GM21515 (cell line): ENCODE measurements around the gene NUDT19.
"Not testable (repeated sequence)": the region's sequence is repeated elsewhere in the genome, so short reads cannot be mapped to it uniquely, and the experiment has no call there.

ENCODE experiments used
- ATAC-seq: cut with Tn5 transposase; IDR thresholded peaks from one replicate; pipeline ENCODE4 v1.9.1; 2021; ENCODE audit not compliant: unreplicated experiment

Gene NUDT19

GRCh38 chr19:32708457-32708856 lies 16.8 kb downstream of the NUDT19 start:
- ATAC-seq, result no peak

- ATAC-seq, result no peak
Measured at GRCh38 chr19:32709032-32709431, 17.4 kb downstream of the NUDT19 start.

DNA sequence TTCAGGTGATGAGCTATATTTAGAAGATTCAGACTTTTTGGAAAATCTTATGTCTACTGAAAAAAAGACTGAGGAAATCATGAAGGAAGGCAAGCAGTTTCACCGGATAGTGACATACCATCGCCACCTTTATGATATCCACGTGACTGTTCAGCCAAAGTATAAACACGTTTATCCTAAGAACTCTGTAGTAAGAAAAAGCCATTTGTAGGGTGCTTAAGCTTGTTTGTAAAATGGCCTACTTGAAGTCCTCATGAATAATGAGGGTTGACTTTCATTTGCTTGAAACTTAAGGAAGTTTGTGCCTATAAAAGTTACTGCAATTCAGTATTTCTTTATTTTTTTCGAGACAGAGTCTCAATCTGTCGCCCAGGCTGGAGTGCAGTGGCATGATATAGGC lies 20.1 kb downstream of the NUDT19 start:
- ATAC-seq, result no peak

DNA sequence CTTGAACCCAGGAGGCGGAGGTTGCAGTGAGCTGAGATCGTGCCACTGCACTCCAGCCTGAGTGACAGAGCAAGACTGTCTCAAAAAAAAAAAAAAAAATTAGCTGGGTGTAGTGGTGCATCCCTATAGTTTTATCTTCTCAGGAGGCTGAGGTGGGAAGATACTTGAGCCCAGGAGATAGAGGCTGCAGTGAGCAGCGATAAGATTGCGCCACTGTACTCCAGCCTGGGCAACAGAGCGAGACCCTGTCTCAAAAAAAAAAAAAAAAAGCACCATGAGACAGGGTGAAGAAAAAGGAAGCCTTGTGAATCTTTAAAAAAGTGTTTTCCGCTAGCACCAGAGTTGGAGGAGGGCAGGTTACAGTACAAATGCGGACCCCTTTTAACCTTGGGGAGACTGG lies 24.6 kb downstream of the NUDT19 start:
- not testable (repeated sequence) for ATAC-seq

- no peak for ATAC-seq
Measured at GRCh38 chr19:32717496-32717895, 25.9 kb downstream of the NUDT19 start.

- ATAC-seq, result no peak
Measured at GRCh38 chr19:32718286-32718685, 26.7 kb downstream of the NUDT19 start.

DNA sequence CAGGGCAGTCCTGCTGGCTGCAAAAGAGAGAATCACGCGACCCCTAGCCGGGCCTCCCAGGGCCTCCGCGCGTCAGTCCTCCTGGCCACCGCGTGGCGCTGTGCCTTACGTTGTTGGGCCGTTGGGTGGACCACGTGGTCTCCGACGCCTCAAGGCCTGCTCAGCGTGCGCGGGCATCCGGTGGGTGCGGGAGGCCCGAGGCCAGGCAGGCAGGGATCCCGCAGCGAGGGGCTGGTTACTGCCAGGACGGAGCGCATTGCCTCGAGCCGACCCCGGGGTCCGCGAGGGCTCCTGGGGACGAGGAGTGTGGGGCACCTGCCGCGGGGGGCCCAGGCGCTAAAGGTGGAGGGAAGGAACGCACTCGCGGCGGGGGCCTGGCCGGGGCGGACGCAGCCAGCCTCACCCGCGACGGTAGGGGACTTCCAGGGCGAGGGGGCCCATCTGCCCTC lies 28.0 kb downstream of the NUDT19 start, which contains the start of gene TDRD12:
TDRD12 (plus strand) TSS at position 157 of the 449 bp plus-strand sequence. CDS start 306 bp downstream, outside the sequence.
- no peak for ATAC-seq

DNA sequence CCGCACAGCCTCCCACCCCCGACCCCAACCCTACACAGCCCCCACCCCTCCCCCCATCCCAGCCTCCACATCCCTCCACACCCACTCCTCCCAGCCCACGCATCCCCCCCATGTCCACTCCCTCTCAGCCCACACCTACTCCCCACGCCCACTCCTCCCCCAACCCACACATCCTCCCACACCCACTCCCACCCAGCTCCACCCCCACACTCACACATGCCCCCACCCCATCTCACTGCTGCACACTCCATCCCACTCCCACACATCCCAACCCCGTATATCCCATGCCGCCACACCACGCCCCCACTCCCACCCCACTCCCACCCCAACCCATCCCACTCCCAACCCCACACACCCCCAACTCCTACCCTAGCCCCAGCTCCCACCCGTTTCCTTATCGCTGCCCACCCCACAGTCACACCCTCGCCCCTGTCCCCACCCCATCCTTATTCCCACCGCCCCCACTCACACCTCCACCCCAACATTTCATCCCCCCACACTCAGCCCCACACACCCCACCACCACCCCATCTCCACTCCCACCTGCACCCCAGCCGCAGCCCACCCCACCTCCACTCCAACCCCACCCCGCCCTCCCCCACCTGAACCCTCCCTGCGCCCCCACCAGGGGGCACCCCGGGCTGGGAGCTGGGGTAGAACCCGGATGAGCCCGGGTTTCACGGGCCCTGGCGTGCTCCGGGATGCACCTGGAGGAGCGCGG lies 28.8 kb downstream of the NUDT19 start:
- no peak for ATAC-seq

GRCh38 chr19:32720936-32721250 lies 29.3 kb downstream of the NUDT19 start:
- no peak for ATAC-seq

DNA sequence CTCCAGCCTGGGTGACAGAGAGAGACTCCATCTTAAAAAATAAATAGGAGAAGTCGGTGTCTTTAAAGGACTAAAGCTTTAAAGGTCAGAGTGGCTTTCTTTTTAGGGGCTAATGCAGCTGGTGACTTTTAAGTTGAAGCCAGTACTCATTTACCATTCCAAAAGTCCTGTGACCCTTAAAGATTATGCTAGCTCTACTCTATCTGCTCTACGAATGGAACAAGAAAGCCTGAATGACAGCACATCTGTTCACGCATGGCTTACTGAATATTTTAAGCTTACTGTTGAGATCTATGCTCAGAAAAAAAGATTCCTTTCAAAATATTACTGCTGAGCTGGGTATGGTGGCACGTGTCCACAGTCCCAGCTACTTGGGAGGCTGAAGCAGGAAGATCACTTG lies 44.3 kb downstream of the NUDT19 start:
- no peak for ATAC-seq

GRCh38 chr19:32743021-32743420 lies 51.4 kb downstream of the NUDT19 start:
- ATAC-seq, result no peak

DNA sequence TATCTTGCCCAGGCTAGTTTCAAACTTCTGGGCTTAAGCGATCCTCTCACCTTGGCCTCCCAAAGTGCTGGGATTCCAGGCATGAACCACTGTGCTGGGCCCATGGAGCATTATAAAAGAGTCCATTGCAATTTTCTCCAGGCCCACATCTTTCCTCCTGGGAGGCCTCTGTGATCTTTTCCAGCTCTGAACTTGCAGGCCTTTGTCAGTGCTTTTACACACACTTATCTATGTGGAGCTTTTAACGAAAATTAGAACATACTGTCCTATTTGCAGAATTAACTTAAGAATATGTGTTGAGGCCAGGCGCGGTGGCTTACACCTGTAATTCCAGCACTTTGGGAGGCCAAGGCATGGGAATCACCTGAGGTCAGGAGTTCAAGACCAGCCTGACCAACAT lies 51.8 kb downstream of the NUDT19 start:
- no peak for ATAC-seq

DNA sequence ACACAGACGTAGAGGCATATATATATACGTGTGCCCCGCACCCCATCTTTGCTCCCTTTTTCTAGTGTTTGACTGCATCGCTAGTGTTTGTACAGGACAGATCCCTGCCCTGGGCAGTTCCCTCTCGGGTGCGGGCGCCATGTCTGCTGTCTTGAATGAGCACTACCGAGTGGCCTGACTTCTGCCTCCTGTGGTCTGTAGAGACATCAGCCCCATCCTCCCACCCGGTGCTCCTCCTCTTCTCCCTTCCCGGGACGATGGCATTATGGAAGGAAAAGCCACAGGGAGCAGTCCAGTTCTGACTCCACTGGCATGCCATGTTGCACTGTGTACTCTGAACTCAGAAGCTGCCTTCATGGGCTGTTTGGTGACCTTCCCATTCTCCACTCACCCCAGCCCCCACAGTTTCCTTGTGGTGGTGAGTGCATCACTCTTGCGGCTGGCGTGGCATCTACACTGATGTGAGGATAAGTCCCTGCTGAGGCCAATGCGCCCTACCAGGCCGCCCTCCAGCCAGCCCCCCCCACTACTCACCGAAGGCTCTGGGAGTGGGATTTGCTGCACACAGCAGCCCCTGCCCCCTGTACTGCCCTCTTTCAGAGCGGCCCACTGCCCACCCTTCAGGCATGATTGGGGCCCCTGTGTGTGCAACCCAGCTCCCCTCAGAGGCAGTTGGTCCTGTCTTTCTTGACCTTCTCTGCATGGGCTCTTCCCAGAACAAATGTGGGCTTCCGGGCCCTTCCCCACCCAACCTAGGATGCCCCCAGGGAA lies 53.1 kb downstream of the NUDT19 start:
- ATAC-seq, result no peak

- not testable (repeated sequence) for ATAC-seq
Measured at GRCh38 chr19:32745594-32746251, 54.1 kb downstream of the NUDT19 start.

GRCh38 chr19:32746631-32747196 lies 55.1 kb downstream of the NUDT19 start:
- ATAC-seq, result not testable (repeated sequence)

DNA sequence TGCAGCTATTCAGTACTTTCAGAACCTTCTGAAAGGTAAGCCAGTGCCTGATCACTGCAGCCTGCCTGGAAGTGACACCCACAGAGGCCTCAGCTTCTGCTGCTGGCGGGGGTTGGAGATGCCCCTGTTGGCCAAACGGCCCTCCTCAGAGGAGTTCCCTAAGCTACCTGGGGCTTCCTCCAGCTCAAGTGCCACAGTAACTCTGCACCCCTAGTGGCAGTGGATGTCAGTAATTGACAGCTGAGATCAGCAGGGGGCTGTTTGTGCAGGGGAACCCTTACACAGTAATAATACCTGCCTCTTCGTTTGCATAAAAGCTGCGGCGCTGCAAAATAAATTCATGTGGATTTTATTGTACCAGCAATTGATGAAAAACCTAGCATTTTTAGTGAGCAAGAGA lies 56.9 kb downstream of the NUDT19 start:
- no peak for ATAC-seq

GRCh38 chr19:32748948-32749347 lies 57.3 kb downstream of the NUDT19 start:
- no peak for ATAC-seq

DNA sequence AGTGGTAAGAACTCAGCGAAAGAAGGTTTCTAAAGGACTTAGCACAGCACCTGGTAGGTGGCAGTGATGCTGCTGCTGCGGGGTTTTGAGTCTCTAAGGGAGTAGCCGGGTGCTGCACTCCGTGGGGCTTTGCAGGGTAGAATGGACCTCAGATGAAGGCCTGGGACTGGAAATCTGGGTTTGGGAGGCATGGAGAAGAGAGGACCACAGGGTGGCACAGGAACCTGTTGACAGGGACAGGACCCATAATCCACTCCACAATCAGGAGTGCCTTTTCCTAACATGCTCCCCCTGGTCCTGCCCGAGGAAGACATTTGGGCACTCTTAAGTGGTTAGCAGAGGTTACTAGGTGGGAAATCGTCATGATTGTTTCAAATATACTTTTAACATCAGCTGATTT lies 57.7 kb downstream of the NUDT19 start:
- no peak for ATAC-seq

DNA sequence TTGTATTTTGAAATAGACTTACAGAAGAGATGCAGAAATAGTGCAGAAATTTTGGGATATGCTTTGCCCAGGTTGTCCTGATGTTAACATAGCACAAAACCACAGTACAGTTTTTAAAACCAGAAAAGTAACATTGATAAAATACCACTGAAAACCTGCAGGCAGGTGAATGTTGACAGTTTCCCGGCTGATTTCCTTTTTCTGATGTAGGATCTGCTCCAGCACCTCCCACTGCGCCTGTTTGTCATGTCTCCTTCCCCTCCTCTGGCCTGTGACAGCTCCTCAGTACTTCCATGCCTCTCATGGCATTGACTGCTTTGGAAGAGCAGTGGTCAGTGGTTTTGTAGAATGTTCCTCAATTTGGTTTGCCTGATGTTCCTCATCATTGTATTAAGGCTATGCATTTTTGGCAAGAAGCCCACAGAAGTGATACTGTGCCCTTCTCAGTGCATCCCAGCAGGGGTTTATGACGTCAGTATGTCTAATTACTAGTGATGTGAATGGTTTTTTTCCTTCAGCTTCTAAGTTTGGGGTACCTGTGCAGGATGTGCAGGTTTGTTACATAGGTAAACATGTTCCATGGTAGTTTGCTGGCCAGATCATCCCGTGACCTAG lies 58.9 kb downstream of the NUDT19 start:
- no peak for ATAC-seq

DNA sequence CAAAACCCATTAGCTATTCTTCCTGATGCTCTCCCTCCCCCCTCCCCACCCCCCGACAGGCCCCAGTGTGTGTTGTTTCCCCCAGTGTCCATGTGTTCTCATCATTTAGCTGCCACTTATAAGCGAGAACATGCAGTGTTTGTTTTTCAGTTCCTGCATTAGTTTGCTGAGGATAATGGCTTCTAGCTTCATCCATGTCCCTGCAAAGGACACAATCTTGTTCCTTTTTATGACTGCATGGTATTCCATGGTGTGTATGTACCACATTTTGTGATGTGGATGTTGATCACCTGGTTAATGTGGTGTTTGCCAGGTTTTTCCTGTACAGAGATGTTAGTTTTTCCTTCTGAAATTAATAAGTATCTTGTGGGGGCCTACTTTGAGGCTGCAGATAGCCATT lies 59.4 kb downstream of the NUDT19 start:
- no peak for ATAC-seq

- ATAC-seq, result no peak
Measured at GRCh38 chr19:32757189-32757588, 65.6 kb downstream of the NUDT19 start.
